ENCODE data around the gene DDX10. TPM values are rescaled to one million over a fixed set of nuclear protein-coding genes. Genes with fewer than 3 reads are reported as not detected.

DDX10 gene
- total and polyA plus RNA-seq, 2 of the 8 experiments (the other 6 are each of a cell fraction or from before 2014, with no cell fraction given), result 49.2 to 52.2 TPM

DNA sequence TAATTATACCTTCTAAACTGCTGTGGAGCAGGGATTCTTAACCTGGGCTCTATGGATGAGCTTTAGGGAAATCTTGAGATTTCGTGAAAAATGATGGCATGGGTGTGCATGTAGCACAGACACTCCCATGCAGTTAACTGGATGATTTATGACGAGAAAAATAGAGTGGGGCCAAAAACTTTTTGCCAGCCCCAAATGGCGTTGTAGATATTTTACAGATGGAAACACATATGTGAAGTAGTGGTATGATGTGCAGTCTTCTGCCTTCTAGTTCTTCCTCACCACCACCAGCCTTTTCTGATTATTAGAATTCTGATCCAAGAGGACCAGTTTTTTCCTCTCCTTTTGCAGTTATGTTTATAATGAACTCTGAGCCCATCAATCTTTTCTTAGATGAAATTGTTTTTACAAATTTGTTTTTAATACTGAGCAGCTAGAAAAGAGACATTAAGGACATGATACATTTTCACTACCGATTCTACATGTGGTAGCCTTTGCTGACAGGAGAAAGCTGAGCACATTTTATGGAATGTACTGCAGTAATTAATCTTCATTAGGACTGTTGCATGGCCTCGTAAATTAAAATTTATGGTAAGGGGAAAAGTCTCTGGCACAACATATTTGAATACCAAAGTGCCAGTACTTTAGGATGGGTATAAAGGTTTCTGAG is 261.4 kb downstream of the DDX10 start (continued):
- TF ChIP-seq EZH2 (IDR thresholded peaks at IDR 0.05; ENCODE audit: low read depth, low read length, severe bottlenecking) (no peak), YY1 (IDR thresholded peaks at IDR 0.05; ENCODE audit: low read depth, low read length) (no peak), GTF2F1 (IDR thresholded peaks at IDR 0.05; ENCODE audit: borderline replicate concordance, low read depth, low read length) (no peak)

All from H1 (cell line).